GM19324 (cell line): ENCODE measurements around the gene HINT1.
A peak's percentile ranks its signal among the peaks of the same experiment; 100 is the strongest.
"Not testable (repeated sequence)": the region's sequence is repeated elsewhere in the genome, so short reads cannot be mapped to it uniquely, and the experiment has no call there.

Experiments used
- ATAC-seq: cut with Tn5 transposase; IDR thresholded peaks from one replicate; pipeline ENCODE4 v1.9.1; 2021; ENCODE audit warnings: mild to moderate bottlenecking, moderate library complexity; ENCODE audit not compliant: unreplicated experiment, low FRiP score

The HINT1 gene

DNA sequence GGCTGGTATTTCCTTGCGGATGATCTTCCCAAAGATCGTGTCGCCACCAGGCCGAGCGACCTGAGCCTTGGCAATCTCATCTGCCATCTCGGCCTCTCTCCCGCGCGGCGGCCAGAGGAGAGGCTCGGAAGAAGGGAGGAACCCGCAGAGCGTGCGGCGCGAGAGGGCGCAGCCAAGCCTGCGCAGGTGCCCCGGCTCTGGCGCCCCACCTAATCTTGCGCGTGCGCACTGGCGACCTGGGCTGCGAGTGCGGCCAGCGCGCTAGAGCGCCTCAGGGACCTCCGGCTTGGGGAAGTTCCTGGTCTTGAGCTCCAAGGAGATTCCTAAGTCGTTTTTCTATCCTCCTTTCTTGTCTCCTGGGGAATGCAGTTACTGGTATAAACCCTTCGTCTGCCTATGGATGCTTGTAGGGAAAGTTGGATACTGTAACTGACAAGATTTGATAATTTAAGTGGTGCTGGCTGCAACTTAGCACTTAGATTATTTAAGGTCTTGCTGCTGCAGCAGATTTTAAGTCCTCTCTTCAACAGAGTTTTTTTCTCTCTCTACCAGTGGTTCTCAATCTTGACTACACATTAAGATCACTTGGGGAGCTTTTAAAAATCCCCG lies at the start of gene HINT1:
Gene HINT1 (minus strand): TSS at position 138 of the 609 bp plus-strand sequence. CDS start 51 bp downstream, at position 87.
- peak; percentile 85 for ATAC-seq

DNA sequence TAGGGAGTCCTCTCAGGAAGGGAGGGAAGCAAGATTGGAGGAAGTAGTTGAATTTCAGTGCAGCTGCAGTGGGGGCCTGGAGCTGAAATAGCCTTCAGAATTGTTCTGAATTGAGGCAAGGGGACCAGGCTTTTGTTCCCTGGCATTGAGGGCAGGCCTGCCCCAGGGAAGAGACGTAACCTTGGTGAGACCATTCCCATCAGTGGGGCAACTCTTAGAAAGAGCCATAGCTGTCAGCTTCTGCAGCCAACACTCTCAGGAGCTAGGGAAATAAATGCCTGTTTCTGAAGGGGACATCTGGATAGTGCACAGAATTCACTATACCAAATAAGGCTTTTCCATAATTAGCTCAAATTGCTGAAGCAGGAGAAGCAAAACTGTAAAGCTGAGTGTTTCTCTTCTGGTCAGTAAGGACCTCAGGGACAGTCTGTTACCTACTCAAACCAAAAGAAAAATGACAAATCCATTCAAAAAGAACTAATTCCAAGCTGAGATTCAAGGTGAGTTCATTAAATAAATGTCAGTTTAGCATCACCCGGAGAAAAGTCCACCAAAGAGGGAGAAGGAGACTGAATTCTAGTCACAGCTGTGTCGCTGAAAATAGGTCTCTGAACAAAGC lies 49.7 kb upstream of the HINT1 start:
- ATAC-seq = no peak

DNA sequence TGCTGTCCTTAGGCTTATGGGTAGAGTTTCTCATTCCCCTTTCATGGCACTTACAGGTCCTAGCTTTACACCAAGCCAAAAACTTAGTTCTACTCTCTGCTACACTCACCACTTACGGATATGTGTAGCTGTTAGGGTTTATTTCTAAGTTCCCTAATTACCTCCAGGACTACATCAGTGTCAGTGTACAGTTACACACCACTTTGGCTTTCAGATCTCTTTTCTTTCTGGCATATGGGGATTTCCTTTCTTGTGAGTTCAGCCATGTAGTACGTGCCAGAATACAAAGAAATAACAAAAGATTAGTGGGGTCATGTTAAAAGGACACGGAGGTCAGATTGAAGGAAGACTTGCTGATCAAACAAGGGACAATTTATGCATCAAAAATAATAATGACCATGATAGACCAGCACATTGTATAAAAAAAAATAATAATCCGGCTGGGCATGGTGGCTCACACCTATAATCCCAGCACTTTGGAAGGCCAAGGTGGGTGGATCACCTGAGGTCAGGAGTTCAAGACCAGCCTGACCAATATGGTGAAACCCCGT lies 47.5 kb upstream of the HINT1 start:
- peak; percentile 57 for ATAC-seq

DNA sequence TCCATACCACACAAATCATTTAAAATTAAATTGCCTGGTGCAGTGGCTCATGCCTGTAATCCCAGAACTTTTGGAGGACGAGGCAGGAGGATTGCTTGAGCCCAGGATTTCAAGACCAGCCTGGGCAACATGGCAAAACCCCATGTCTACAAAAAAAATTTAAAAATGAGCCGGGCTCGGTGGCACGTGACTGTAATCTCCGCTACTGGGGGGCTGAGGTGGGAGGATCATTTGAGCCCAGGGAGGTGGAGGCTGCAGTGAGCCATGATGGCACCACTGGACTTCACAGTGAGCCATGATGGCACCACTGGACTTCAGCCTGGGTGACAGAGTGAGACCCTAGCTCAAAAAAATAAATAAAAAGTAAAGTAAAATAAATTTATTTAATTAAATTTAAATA lies 46.6 kb upstream of the HINT1 start:
- no peak for ATAC-seq

DNA sequence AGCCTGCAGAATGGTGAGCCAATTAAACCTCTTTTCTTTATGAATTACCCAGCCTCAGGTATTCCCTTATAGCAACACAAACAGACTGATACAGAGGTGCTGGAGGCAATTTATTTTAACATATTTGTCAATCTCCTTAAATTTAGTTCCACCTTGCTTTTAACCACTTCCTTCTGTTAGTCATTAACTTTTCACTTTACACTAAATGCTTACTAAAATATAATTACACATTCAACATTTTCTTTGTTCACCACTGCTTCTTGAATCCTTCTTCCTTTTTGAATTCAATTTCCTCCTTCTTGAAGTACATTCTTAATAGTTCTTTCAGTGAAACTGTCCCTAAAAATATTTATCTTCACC lies 45.1 kb upstream of the HINT1 start:
- peak; percentile 0 for ATAC-seq

DNA sequence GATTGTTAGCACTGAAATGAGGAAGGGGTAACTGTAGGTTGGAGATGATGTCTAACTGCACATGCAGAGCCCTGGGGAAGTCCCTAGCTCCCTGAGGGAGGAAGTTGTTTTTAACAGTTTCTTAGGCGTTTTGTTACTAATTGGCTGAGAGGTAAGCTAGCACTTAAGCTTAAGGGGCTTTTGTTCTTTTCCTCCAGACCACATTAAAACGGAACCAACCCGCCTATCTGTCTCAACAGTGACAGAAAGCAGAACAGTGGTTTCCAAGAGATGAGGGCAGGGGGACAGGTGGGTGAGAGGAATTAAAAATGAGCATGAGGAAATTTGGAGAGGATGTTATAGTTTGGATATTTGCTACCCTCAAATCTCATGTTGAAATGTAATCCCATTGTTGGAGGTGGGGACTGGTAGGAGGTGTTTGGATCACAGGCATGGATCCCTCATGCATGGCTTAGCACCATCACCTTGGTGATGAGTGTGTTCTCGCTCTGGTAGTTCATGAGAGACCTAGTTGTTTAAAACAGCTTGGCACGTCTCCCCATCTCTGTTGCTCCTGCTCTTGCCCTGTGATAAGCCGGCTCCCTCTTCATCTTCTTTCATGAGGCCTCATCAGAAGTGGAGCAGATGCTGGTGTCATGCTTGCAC lies 44.6 kb upstream of the HINT1 start:
- ATAC-seq = peak; percentile 81

DNA sequence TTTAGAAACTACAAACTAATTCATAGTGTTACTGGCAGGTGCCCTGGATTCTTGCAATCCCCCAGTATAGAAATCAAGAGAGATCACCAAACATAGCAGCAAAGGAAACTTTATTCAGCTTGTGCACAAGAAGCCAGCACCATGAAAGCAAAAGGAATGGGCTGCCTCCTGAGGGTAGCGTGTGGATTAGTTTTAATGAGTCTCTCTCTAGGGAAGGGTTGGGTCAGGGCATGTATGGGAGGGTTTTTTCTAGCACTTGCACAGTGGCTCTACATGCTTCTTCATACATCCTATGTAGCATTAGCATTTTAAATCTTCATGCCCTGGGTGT lies 44.1 kb upstream of the HINT1 start:
- ATAC-seq = no peak

DNA sequence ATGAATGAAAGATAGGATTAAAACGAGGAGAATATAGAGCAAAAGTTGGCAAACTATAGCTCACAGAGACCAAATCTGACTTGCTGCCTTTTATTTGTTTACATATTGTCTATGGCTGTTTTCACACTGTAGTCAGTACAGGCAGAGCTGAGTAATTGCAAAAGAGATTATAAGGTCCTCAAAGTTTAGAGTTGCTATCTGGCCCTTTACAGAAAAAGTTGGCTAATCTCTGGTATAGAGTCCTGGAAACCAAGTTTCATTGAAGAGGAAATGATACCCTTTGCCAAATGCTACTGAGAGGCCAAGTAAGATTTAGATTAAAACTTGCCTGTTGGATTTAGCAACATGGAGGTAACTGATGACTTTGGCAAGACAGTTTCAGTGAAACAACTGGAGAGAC lies 41.7 kb upstream of the HINT1 start:
- no peak for ATAC-seq

DNA sequence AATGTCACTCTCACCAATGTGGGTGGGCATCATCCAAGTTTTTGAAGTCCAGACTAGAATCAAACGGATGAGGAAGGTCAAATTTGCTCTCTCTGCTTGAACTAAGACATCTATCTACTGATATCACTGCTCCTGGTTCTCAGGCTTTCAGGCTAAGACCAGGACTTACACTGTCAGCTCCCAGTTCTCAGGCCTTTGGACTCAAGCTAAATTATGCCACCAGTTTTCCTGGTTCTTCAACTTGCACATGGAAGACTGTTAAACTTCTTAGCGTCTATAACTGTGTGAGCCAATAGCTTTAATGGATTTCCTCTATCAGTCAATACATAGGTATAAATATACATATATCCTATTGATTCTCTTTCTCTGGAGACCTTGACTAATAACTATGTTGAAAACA lies 41.0 kb upstream of the HINT1 start:
- ATAC-seq = no peak

DNA sequence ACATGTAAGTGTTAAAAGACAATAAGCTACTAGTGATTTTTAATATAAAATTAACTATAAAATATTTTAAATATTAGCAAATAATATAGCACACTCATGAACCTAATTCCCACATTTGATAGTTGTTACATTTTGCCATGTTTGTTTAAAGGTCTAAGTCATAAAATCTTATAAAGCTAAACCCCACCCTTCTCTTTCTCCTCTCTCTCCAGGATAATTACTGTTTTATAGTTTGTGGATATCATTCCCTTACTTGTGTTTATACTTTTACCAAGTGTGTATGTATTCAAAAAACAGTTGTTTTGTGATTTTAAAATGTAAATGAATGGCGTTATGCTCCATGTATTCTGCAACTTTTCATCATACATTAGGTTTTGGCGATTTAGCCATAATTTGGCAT lies 39.9 kb upstream of the HINT1 start:
- ATAC-seq = no peak

DNA sequence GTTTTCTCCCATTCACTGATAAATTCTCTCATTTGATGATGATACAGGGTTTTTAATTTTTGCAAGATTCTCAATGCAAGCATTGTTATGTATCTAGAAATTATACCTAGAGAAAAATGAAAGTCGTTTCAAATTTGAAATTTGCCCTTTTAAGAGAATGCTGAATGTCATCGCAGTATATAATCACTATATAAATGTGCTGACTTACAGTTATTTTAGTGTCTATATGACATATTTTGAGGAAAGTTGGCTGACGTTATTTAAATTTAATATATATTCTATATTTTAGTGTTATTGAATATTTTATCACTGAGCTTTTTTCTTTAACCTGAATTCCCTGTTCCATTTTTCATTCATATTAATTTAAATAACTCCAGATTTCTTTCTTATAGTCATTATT lies 35.5 kb upstream of the HINT1 start:
- no peak for ATAC-seq

DNA sequence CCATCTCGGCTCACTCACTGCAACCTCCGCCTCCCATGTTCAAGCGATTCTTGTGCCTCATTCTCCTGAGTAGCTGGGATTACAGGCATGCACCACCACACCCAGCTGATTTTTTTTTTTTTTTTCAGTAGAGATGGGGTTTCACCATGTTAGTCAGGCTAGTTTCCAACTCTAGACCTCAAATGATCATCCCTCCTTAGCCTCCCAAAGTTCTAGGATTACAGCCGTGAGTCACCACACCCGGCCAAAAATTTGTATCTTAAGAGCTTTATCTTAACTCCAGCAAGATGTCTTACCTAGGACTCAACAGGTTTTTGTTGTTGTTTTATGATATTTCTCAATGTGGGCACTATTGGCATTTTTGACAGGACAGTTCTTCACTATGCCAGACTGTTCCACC lies 33.6 kb upstream of the HINT1 start:
- no peak for ATAC-seq

DNA sequence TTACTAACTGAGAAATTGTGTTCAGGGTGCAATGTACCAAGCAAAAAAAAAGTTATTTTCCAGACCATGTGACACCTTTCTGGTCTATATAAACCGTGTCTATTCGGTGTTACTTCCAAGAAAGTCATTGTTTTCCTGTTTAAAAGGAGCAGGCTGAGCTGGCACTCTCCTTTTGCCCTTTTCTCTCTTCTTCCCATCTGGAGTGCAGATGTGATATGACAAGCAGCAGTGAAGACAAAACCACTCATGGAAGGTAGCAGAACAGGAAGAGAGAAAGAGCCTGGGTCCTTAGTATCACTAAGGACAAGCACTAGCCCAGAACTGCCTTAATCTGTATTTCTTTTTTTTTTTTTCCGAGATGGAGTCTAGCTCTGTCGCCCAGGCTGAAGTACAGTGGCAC lies 31.3 kb upstream of the HINT1 start:
- ATAC-seq = no peak

DNA sequence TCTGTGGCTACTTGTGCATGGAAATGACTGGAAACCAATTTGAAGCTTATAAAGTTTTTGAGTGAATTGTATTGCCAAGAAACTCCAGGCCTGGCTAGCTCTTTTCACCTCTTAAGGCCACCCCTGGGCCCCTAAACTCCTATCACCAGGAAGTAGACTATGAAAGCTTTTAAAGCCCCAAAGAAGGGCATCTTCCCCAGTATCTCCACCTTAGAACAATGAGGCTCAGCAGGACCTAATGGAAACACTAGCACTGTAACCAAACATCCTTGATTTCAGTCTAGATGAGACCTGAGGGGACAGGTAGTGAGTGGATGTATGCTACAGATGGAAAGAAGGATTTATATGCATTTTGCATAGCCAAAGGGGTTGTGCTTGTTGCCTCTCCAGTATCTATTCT lies 30.6 kb upstream of the HINT1 start:
- ATAC-seq = no peak

DNA sequence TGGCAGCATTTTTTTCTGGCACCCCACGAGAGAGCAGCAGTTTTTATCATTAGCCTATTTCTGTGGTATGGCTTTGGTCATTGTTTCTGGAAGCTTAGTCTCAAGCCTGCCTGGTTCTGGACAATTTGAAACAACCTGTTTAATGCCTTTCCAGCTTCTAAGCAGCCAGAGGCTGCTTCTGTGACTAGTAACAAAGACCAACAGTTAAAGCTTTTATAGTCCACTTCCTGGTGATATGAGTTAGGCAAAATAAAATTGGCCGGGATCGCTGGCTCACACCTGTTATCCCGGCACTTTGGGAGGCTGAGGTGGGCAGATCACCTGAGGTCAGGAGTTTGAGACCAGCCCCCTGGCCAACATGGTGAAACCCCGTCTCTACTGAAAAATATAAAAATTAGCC lies 29.7 kb upstream of the HINT1 start:
- no peak for ATAC-seq

DNA sequence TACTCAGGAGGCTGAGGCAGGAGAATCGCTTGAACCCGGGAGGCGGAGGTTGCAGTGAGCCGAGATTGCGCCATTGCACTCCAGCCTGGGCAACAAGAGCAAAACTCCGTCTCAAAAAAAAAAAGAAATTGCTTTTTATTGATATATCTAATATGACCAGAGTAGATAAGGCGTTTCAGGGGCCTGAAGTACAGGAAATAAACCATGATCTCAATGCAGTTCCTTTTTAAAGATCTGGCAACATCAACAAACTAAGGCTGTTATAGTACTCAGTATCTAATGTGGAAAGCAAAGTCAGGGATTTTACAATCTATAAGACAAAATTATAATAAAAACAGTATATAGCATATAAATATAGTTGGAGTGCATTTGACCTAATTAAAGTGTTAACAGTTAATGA lies 28.8 kb upstream of the HINT1 start:
- not testable (repeated sequence) for ATAC-seq

DNA sequence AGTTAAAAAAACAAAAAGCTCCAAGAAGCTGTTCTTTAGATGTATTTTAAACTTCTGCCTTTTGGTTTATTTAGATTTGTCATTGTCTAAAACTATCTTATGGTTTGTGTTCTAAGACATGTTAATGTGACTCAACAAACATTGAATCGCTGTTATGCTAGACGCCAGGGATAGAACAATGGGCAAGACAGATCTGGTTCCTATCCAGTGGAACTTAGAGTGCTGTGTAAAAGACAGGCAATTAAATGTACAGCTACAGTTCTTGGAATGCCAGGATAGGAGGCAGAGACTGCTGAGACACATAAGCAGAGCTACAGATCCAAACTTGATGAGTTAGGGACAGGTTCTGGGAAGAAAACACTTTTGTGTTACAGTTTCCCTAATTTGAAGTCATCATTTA lies 28.1 kb upstream of the HINT1 start:
- ATAC-seq = no peak

DNA sequence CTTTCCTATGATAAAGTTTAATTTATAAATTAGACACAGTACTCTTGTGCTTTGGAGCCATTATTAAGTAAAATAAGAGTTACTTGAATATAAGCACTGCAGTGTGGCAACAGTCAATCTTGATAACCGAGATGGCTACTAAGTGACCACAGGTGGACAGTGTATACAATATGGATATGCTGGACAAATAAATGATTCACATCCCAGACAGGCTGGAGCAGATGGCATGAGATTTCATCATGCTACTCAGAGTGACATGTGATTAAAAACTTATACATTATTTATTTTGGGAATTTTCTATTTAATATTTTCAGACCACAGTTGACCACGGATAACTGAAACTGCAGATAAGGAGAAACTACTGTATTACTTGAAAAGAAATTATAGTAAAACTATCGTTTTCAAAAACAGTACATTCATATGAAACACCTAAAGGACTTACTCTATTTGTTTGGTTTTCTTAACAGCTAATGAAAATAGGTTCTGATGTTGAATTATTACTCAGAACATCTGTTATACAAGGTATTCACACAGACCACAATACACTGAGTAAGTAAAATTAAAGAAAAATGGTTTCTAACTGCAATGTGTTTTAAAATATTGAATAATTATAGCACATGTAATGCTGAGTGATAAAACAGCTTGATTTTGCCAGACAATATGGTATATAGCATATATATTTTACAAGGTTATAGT lies 21.7 kb upstream of the HINT1 start:
- no peak for ATAC-seq

DNA sequence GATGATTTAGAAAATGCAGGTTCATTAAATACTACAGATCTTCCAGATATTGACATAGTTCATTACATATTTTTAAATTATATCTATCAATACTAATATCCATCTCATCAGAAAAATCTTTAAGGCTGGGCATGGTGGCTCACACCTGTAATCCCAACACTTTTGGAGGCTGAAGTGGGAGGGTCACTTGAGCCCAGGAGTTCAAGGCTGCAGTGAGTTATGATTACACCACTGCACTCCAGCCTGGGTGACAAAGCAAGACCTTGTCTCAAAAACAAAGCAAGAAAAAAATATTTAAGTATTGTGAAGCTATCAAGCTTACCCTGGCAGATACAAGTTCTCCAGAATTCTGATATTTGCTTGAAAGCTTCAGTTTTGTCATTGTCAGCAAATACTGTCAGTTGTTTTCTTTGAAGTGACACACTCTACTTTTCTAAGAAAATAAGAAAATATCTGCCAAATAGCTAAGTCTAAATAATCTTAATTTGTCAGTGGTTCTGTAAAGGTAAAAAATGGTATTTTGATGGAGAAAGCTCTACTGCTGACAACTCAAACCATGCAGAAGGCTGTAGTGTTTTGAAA lies 20.6 kb upstream of the HINT1 start:
- no peak for ATAC-seq

DNA sequence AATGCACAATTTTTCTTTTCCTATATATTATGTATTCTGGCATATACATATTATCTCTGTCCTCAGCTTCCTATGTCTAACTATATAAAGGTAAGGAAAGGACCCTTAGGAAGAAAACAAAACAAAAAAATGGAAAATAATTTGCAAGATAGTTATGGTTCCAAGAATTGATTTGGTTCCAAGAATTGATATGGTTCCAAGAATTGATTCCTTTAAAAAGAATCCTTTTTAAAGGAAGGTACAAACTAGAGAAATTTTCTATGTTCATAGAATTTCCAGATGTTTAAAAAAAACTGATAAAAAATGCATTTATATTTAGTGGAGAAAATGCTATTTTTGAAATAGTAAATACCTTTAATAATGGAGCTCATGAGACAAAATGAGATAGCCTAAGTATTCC lies 17.8 kb upstream of the HINT1 start:
- no peak for ATAC-seq

DNA sequence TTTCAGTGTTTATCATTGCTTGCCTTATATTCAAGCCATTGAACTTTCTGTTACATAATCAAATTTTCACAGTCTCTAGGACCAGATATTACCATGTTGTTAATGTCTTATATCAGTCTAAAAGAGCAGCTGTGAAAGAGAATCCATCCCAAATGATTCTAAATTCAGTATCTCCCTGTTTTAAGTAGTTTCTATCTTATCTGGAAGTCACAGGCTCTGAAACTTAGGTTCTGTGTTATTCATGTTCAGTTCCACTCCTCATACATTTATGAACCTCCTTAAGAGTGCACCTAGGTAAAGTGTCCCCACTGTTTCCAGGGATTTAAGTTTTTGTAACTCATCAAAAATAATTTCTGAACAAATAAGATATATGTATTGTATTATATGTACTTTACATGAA lies 15.4 kb upstream of the HINT1 start:
- no peak for ATAC-seq
